SU-DHL-6 (cell line): ENCODE measurements around the gene GNB4.

Source experiments
- H2AFZ ChIP-seq: fragments of 200-600 bp; sonication (generic); 2 replicates; pipeline ENCODE4 v1.6.1; 2014; ENCODE audit warnings: low read depth, mild to moderate bottlenecking, moderate library complexity, mixed read lengths, antibody characterized with exemption, low read length; ENCODE audit not compliant: severe bottlenecking
- H3F3A ChIP-seq: fragments of 200-600 bp; shearing (Covaris generic); 2 replicates; pipeline ENCODE4 v1.6.0; 2016; ENCODE audit warnings: antibody characterized with exemption, mild to moderate bottlenecking; ENCODE audit not compliant: insufficient read depth
- H3K27ac ChIP-seq: fragments of 200-600 bp; sonication (generic); 2 replicates; pipeline ENCODE4 v1.5.1; 2016; ENCODE audit warnings: low read depth, mild to moderate bottlenecking, low read length, moderate library complexity, mixed read lengths
- H3K27me3 ChIP-seq: fragments of 200-600 bp; sonication (generic), shearing (Covaris generic); 2 replicates; pipeline ENCODE4 v1.6.0; 2014; ENCODE audit warnings: mild to moderate bottlenecking, low read length
- H3K36me3 ChIP-seq: fragments of 200-600 bp; sonication (generic); 2 replicates; pipeline ENCODE4 v1.6.1; 2014; ENCODE audit warnings: mild to moderate bottlenecking, low read length, mixed read lengths
- H3K4me2 ChIP-seq: fragments of 300-600, 200-600 bp; shearing (Covaris generic), sonication (generic); 2 replicates; pipeline ENCODE4 v1.6.0; 2014; ENCODE audit warnings: low read length, low read depth, mild to moderate bottlenecking; ENCODE audit not compliant: poor library complexity, severe bottlenecking
- H3K4me3 ChIP-seq: fragments of 200-600 bp; sonication (generic); 2 replicates; pipeline ENCODE4 v1.5.1; 2014; ENCODE audit warnings: antibody characterized with exemption, low read length, mild to moderate bottlenecking, mixed read lengths; ENCODE audit not compliant: insufficient read depth, poor library complexity, severe bottlenecking
- H3K79me2 ChIP-seq: fragments of 200-600 bp; sonication (generic); 2 replicates; pipeline ENCODE4 v1.6.1; 2014; ENCODE audit warnings: mild to moderate bottlenecking, low read length, moderate library complexity; ENCODE audit not compliant: insufficient read depth
- H3K9ac ChIP-seq: fragments of 200-600 bp; sonication (generic); 2 replicates; pipeline ENCODE4 v1.7.0; 2014; ENCODE audit warnings: mild to moderate bottlenecking, low read length
- H3K9me2 ChIP-seq: fragments of 200-600 bp; sonication (generic); replicated peaks from 2 replicates; pipeline ENCODE4 v1.6.1; 2014; ENCODE audit warnings: low read length; ENCODE audit not compliant: insufficient read depth
- H3K9me3 ChIP-seq: fragments of 200-600 bp; sonication (generic); 2 replicates; pipeline ENCODE4 v1.6.1; 2014; ENCODE audit warnings: low read length, mixed read lengths; ENCODE audit not compliant: insufficient read depth
- H4K20me1 ChIP-seq: fragments of 200-600 bp; sonication (generic); 2 replicates; pipeline ENCODE4 v1.6.1; 2014; ENCODE audit warnings: low read depth, mild to moderate bottlenecking, antibody characterized with exemption, low read length, moderate library complexity, mixed read lengths
- EZH2phosphoT487 ChIP-seq: fragments of 200-600 bp; sonication (generic), shearing (Covaris generic); conservative IDR thresholded peaks from 2 replicates; pipeline ENCODE4 v1.6.1; 2018; ENCODE audit warnings: mild to moderate bottlenecking, antibody characterized with exemption, low read length, moderate library complexity, mixed read lengths
- TF ChIP-seq, protein P1 (sequence below): fragments of 200-600 bp; sonication (generic); IDR thresholded peaks from one replicate; pipeline ENCODE4 v1.5.1; 2017; ENCODE audit warnings: antibody characterized with exemption, mild to moderate bottlenecking, low read length, moderate library complexity; ENCODE audit not compliant: insufficient read depth, poor library complexity, severe bottlenecking

The GNB4 gene

DNA sequence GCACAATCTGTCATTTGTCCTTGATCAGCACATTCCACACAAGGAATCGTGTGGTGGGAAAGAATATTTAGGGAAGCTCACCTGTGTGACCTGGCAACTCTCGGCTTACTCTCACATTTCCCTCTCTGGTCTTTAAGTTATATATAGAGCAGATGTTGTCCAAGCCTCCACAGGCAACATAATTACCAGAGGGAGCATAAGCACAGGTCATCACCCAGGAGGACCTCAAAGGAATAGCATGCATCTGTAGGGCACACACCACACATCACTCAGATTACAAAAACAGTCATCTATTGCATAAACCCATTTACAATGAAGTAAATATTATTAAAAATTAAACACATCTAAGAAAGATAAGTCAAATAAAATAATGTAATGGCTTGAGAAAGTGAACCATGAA, 36.5 kb downstream of the GNB4 start:
- Histone ChIP-seq H3K9me3 (no peaks in the 10 kb centered on the region), H3F3A (no peaks in the 10 kb centered on the region), H3K9ac (no peak overlapping the region), H3K79me2 (no peaks in the 10 kb centered on the region), H4K20me1 (no peaks in the 10 kb centered on the region), H2AFZ (no peak overlapping the region), H3K36me3 (no peaks in the 10 kb centered on the region), H3K27me3 (no peaks in the 10 kb centered on the region), H3K4me3 (no peak overlapping the region), H3K4me2 (no peak overlapping the region), H3K27ac (no peak overlapping the region), H3K9me2 (no peaks in the 10 kb centered on the region)
- TF ChIP-seq EZH2phosphoT487, result no peak
- TF ChIP-seq, protein P1, sequence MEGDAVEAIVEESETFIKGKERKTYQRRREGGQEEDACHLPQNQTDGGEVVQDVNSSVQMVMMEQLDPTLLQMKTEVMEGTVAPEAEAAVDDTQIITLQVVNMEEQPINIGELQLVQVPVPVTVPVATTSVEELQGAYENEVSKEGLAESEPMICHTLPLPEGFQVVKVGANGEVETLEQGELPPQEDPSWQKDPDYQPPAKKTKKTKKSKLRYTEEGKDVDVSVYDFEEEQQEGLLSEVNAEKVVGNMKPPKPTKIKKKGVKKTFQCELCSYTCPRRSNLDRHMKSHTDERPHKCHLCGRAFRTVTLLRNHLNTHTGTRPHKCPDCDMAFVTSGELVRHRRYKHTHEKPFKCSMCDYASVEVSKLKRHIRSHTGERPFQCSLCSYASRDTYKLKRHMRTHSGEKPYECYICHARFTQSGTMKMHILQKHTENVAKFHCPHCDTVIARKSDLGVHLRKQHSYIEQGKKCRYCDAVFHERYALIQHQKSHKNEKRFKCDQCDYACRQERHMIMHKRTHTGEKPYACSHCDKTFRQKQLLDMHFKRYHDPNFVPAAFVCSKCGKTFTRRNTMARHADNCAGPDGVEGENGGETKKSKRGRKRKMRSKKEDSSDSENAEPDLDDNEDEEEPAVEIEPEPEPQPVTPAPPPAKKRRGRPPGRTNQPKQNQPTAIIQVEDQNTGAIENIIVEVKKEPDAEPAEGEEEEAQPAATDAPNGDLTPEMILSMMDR, result no peak

DNA sequence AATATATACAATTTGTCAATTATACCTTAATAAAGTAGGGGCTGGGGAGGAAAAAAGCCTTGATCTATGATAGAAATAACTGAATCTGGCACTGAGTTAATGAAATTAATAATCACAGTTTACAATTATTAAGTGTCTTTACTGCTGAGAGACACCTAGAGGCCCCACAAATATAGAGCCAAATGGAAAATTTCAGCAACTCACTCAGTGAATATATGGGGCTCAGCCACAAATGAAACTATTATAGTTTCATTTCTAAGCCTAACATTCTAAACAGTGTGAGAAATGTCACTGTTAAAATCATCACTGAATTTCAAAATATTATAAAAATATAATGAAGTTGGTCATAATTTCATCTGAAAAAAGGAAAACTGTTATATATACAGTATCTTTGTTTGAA, 40.3 kb downstream of the GNB4 start:
- no peaks in the 10 kb centered on the region for H3K9me2 ChIP-seq
- no peak overlapping the region for H3K4me2 ChIP-seq
- no peaks in the 10 kb centered on the region for H4K20me1 ChIP-seq
- TF ChIP-seq, protein P1, result no peak
- no peak for TF ChIP-seq EZH2phosphoT487
- no peak overlapping the region for H3K27ac ChIP-seq
- no peaks in the 10 kb centered on the region for H3K79me2 ChIP-seq
- no peaks in the 10 kb centered on the region for H3K27me3 ChIP-seq
- H3K9ac ChIP-seq, result no peak overlapping the region
- H2AFZ ChIP-seq, result no peak overlapping the region
- H3F3A ChIP-seq, result no peaks in the 10 kb centered on the region
- H3K9me3 ChIP-seq, result no peaks in the 10 kb centered on the region
- no peaks in the 10 kb centered on the region for H3K36me3 ChIP-seq
- no peak overlapping the region for H3K4me3 ChIP-seq

DNA sequence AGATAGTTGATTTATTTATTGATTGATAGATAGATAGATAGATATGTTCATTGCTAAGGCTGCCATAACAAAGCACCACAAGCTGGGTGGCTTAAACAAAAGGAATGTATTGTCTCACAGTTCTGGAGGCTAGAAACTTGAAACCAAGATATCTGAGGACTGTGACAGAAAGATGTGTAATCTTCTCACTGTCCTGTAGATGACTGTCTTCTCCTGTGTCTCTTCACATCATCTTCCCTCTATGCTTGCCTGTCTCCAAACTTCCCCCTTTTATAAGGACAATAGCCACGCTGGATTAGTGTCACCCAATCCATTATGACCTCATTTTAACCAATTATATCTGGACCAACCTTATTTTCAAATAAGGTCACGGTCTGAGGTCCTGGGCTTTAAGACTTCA, 40.9 kb downstream of the GNB4 start:
- H3K27ac ChIP-seq, result no peak overlapping the region
- no peak overlapping the region for H2AFZ ChIP-seq
- H3K36me3 ChIP-seq, result no peaks in the 10 kb centered on the region
- TF ChIP-seq, protein P1, result no peak
- no peak for TF ChIP-seq EZH2phosphoT487
- H4K20me1 ChIP-seq, result no peaks in the 10 kb centered on the region
- H3K9me2 ChIP-seq, result no peaks in the 10 kb centered on the region
- H3K4me2 ChIP-seq, result no peak overlapping the region
- no peaks in the 10 kb centered on the region for H3K27me3 ChIP-seq
- H3K9ac ChIP-seq, result no peak overlapping the region
- H3K79me2 ChIP-seq, result no peaks in the 10 kb centered on the region
- H3K9me3 ChIP-seq, result no peaks in the 10 kb centered on the region
- H3K4me3 ChIP-seq, result no peak overlapping the region
- no peaks in the 10 kb centered on the region for H3F3A ChIP-seq
